ENCODE results near the gene CSMD2.
A peak's percentile ranks its signal among the peaks of the same experiment; 100 is the strongest.

CSMD2 gene

GRCh38 chr1:33657833-33658232, 507.2 kb downstream of the CSMD2 start:
- Histone ChIP-seq H3K27me3 (ENCODE audit: control insufficient read depth, insufficient read depth, low read length) (no peaks in the 10 kb centered on the region), H3K4me3 (ENCODE audit: low read depth, low read length) (no peak overlapping the region), H3K27ac (ENCODE audit: low read depth, low read length) (no peak overlapping the region), H3K36me3 (ENCODE audit: control insufficient read depth, insufficient read depth, low read length) (peaks cover 24% of the 10 kb centered on the region), H3K9me3 (ENCODE audit: control insufficient read depth, insufficient read depth, low read length) (no peaks in the 10 kb centered on the region), H3K4me1 (ENCODE audit: control insufficient read depth, insufficient read depth, low read length) (no peaks in the 10 kb centered on the region), H3K9ac (ENCODE audit: low read depth, low read length) (no peak overlapping the region)

GRCh38 chr1:33656467-33657005, 508.5 kb downstream of the CSMD2 start:
- Histone ChIP-seq H3K27me3 (ENCODE audit: control insufficient read depth, insufficient read depth, low read length) (no peaks in the 10 kb centered on the region), H3K4me1 (ENCODE audit: control insufficient read depth, insufficient read depth, low read length) (no peaks in the 10 kb centered on the region), H3K27ac (ENCODE audit: low read depth, low read length) (no peak overlapping the region)

GRCh38 chr1:33655496-33655895, 509.5 kb downstream of the CSMD2 start:
- no peak overlapping the region for H3K9ac ChIP-seq (ENCODE audit: low read depth, low read length)

More at GRCh38 chr1:33656467-33657005, 508.5 kb downstream of the CSMD2 start:
- no peak overlapping the region for H3K9ac ChIP-seq (ENCODE audit: low read depth, low read length)
- H3K9me3 ChIP-seq (ENCODE audit: control insufficient read depth, insufficient read depth, low read length), result no peaks in the 10 kb centered on the region
- H3K36me3 ChIP-seq (ENCODE audit: control insufficient read depth, insufficient read depth, low read length), result peaks cover 16% of the 10 kb centered on the region; the same call in 1 of the 2 replicates
- no peak overlapping the region for H3K4me3 ChIP-seq (ENCODE audit: low read depth, low read length)

GRCh38 chr1:33654267-33654834, 510.7 kb downstream of the CSMD2 start:
- Histone ChIP-seq H3K36me3 (ENCODE audit: control insufficient read depth, insufficient read depth, low read length) (peaks cover 14% of the 10 kb centered on the region; the same call in 1 of the 2 replicates), H3K9ac (ENCODE audit: low read depth, low read length) (no peak overlapping the region), H3K27ac (ENCODE audit: low read depth, low read length) (no peak overlapping the region), H3K9me3 (ENCODE audit: control insufficient read depth, insufficient read depth, low read length) (no peaks in the 10 kb centered on the region), H3K4me3 (ENCODE audit: low read depth, low read length) (no peak overlapping the region), H3K4me1 (ENCODE audit: control insufficient read depth, insufficient read depth, low read length) (no peaks in the 10 kb centered on the region), H3K27me3 (ENCODE audit: control insufficient read depth, insufficient read depth, low read length) (no peaks in the 10 kb centered on the region)

More at GRCh38 chr1:33655496-33655895, 509.5 kb downstream of the CSMD2 start:
- Histone ChIP-seq H3K27ac (ENCODE audit: low read depth, low read length) (no peak overlapping the region), H3K4me1 (ENCODE audit: control insufficient read depth, insufficient read depth, low read length) (no peaks in the 10 kb centered on the region), H3K9me3 (ENCODE audit: control insufficient read depth, insufficient read depth, low read length) (no peaks in the 10 kb centered on the region), H3K27me3 (ENCODE audit: control insufficient read depth, insufficient read depth, low read length) (no peaks in the 10 kb centered on the region), H3K4me3 (ENCODE audit: low read depth, low read length) (no peak overlapping the region), H3K36me3 (ENCODE audit: control insufficient read depth, insufficient read depth, low read length) (peaks cover 16% of the 10 kb centered on the region; the same call in 1 of the 2 replicates)

GRCh38 chr1:33653226-33653625, 511.8 kb downstream of the CSMD2 start:
- H3K27ac ChIP-seq (ENCODE audit: low read depth, low read length), result no peak overlapping the region

GRCh38 chr1:33650708-33651107, 514.3 kb downstream of the CSMD2 start:
- Histone ChIP-seq H3K9me3 (ENCODE audit: control insufficient read depth, insufficient read depth, low read length) (no peaks in the 10 kb centered on the region), H3K9ac (ENCODE audit: low read depth, low read length) (no peak overlapping the region), H3K4me3 (ENCODE audit: low read depth, low read length) (no peak overlapping the region), H3K36me3 (ENCODE audit: control insufficient read depth, insufficient read depth, low read length) (no peaks in the 10 kb centered on the region), H3K27ac (ENCODE audit: low read depth, low read length) (no peak overlapping the region), H3K4me1 (ENCODE audit: control insufficient read depth, insufficient read depth, low read length) (no peaks in the 10 kb centered on the region), H3K27me3 (ENCODE audit: control insufficient read depth, insufficient read depth, low read length) (no peaks in the 10 kb centered on the region)

More at GRCh38 chr1:33653226-33653625, 511.8 kb downstream of the CSMD2 start:
- peaks cover 14% of the 10 kb centered on the region; the same call in 1 of the 2 replicates for H3K36me3 ChIP-seq (ENCODE audit: control insufficient read depth, insufficient read depth, low read length)
- H3K4me1 ChIP-seq (ENCODE audit: control insufficient read depth, insufficient read depth, low read length), result no peaks in the 10 kb centered on the region
- no peaks in the 10 kb centered on the region for H3K9me3 ChIP-seq (ENCODE audit: control insufficient read depth, insufficient read depth, low read length)
- no peak overlapping the region for H3K9ac ChIP-seq (ENCODE audit: low read depth, low read length)
- H3K27me3 ChIP-seq (ENCODE audit: control insufficient read depth, insufficient read depth, low read length), result no peaks in the 10 kb centered on the region
- no peak overlapping the region for H3K4me3 ChIP-seq (ENCODE audit: low read depth, low read length)

GRCh38 chr1:33649759-33650158, 515.3 kb downstream of the CSMD2 start:
- Histone ChIP-seq H3K9ac (ENCODE audit: low read depth, low read length) (no peak overlapping the region), H3K9me3 (ENCODE audit: control insufficient read depth, insufficient read depth, low read length) (no peaks in the 10 kb centered on the region), H3K4me3 (ENCODE audit: low read depth, low read length) (no peak overlapping the region), H3K4me1 (ENCODE audit: control insufficient read depth, insufficient read depth, low read length) (no peaks in the 10 kb centered on the region), H3K36me3 (ENCODE audit: control insufficient read depth, insufficient read depth, low read length) (no peaks in the 10 kb centered on the region), H3K27me3 (ENCODE audit: control insufficient read depth, insufficient read depth, low read length) (no peaks in the 10 kb centered on the region), H3K27ac (ENCODE audit: low read depth, low read length) (no peak overlapping the region)

GRCh38 chr1:33643216-33643615, 521.8 kb downstream of the CSMD2 start:
- Histone ChIP-seq H3K27ac (ENCODE audit: low read depth, low read length) (no peak overlapping the region), H3K36me3 (ENCODE audit: control insufficient read depth, insufficient read depth, low read length) (no peaks in the 10 kb centered on the region), H3K27me3 (ENCODE audit: control insufficient read depth, insufficient read depth, low read length) (no peaks in the 10 kb centered on the region), H3K4me3 (ENCODE audit: low read depth, low read length) (no peak overlapping the region), H3K9me3 (ENCODE audit: control insufficient read depth, insufficient read depth, low read length) (no peaks in the 10 kb centered on the region), H3K9ac (ENCODE audit: low read depth, low read length) (no peak overlapping the region), H3K4me1 (ENCODE audit: control insufficient read depth, insufficient read depth, low read length) (peaks cover 17% of the 10 kb centered on the region)

GRCh38 chr1:33641104-33641830, 523.8 kb downstream of the CSMD2 start:
- H3K9me3 ChIP-seq (ENCODE audit: control insufficient read depth, insufficient read depth, low read length), result no peaks in the 10 kb centered on the region
- no peaks in the 10 kb centered on the region for H3K27me3 ChIP-seq (ENCODE audit: control insufficient read depth, insufficient read depth, low read length)
- H3K9ac ChIP-seq (ENCODE audit: low read depth, low read length), result no peak overlapping the region
- peak overlapping the region; percentile 3 for H3K27ac ChIP-seq (ENCODE audit: low read depth, low read length)
- no peak overlapping the region for H3K4me3 ChIP-seq (ENCODE audit: low read depth, low read length)
- no peaks in the 10 kb centered on the region for H3K36me3 ChIP-seq (ENCODE audit: control insufficient read depth, insufficient read depth, low read length)
- peaks cover 22% of the 10 kb centered on the region for H3K4me1 ChIP-seq (ENCODE audit: control insufficient read depth, insufficient read depth, low read length)

- Histone ChIP-seq H3K4me1 (ENCODE audit: control insufficient read depth, insufficient read depth, low read length) (peaks cover 33% of the 10 kb centered on the region), H3K4me3 (ENCODE audit: low read depth, low read length) (no peak overlapping the region), H3K27me3 (ENCODE audit: control insufficient read depth, insufficient read depth, low read length) (no peaks in the 10 kb centered on the region), H3K9ac (ENCODE audit: low read depth, low read length) (no peak overlapping the region), H3K36me3 (ENCODE audit: control insufficient read depth, insufficient read depth, low read length) (no peaks in the 10 kb centered on the region), H3K27ac (ENCODE audit: low read depth, low read length) (no peak overlapping the region), H3K9me3 (ENCODE audit: control insufficient read depth, insufficient read depth, low read length) (no peaks in the 10 kb centered on the region)
Measured at GRCh38 chr1:33640114-33640660, 524.8 kb downstream of the CSMD2 start.

Measured in HUES48 (cell line).